Activated naive CD4-positive, alpha-beta T cell treated with anti-CD3 and anti-CD28 coated beads for 36 hours (primary cell): ENCODE results near the gene SNTA1. TPM values are rescaled to one million over a fixed set of nuclear protein-coding genes. Genes with fewer than 3 reads are reported as not detected.
A peak's percentile ranks its signal among the peaks of the same experiment; 100 is the strongest.

ENCODE experiments used
- CTCF ChIA-PET: fragments of 350-600 bp; sonication (Branson Sonifier 250); formaldehyde crosslinking; loops from one replicate; lab custom pipeline; 2021; ENCODE audit warnings: antibody characterized with exemption; lab: Charles Lee
- DNase-seq: peaks from one replicate; pipeline ENCODE4 v3.0.0-alpha.2; 2020
- H3K27ac Mint-ChIP-seq: one replicate; pipeline ENCODE4 v1.8.0; 2021; ENCODE audit warnings: mild to moderate bottlenecking, mixed read lengths
- H3K27me3 Mint-ChIP-seq: one replicate; pipeline ENCODE4 v1.8.0; 2021; ENCODE audit warnings: low read depth, mixed read lengths
- H3K36me3 Mint-ChIP-seq: one replicate; pipeline ENCODE4 v1.8.0; 2021; ENCODE audit warnings: low read depth, mixed read lengths
- H3K4me1 Mint-ChIP-seq: one replicate; pipeline ENCODE4 v1.8.0; 2021; ENCODE audit warnings: low read depth, mixed read lengths
- H3K4me3 Mint-ChIP-seq: one replicate; pipeline ENCODE4 v1.8.0; 2021; ENCODE audit warnings: mild to moderate bottlenecking, moderate library complexity, mixed read lengths
- H3K9me3 Mint-ChIP-seq: one replicate; pipeline ENCODE4 v1.8.0; 2021; ENCODE audit warnings: mixed read lengths
- intact Hi-C: fragments of 100-400 bp; cut with micrococcal nuclease; formaldehyde crosslinking; loops from one replicate; pipeline ENCODE4 v1.15.1; 2023
- total RNA-seq, 2 experiments: library from RNA; stranded (reverse); gene quantifications; one replicate each; pipeline ENCODE4 v1.2.3, GENCODE V29; 2021

SNTA1 gene
- total RNA-seq, 2 experiments from 2014 or later = 2.6 to 2.9 TPM

- Mint-ChIP-seq H3K4me3 (no peak overlapping the region), H3K27me3 (no peaks in the 10 kb centered on the region), H3K9me3 (no peaks in the 10 kb centered on the region), H3K27ac (no peak overlapping the region), H3K36me3 (peaks cover 29% of the 10 kb centered on the region), H3K4me1 (peaks cover 22% of the 10 kb centered on the region)
- CTCF ChIA-PET = no interaction called here
- intact Hi-C loops = no loop called here
- DNase-seq = no peak
Observed at GRCh38 chr20:33373735-33374605, 69.6 kb downstream of the SNTA1 start.

GRCh38 chr20:33372993-33373441 is 70.5 kb downstream of the SNTA1 start:
- H3K36me3 Mint-ChIP-seq = peaks cover 22% of the 10 kb centered on the region
- H3K27me3 Mint-ChIP-seq = no peaks in the 10 kb centered on the region
- intact Hi-C loops = no loop called here
- CTCF ChIA-PET = interaction anchor here (0.7 kb wide), 1 partner anchor 774 kb away, joined by 3 read pairs; no protein-coding TSS in a partner anchor
- no peaks in the 10 kb centered on the region for H3K9me3 Mint-ChIP-seq
- DNase-seq = no peak
- no peak overlapping the region for H3K4me3 Mint-ChIP-seq
- no peak overlapping the region for H3K27ac Mint-ChIP-seq
- peaks cover 13% of the 10 kb centered on the region for H3K4me1 Mint-ChIP-seq

- Mint-ChIP-seq H3K4me1 (peaks cover 8% of the 10 kb centered on the region), H3K27me3 (no peaks in the 10 kb centered on the region), H3K36me3 (peaks cover 29% of the 10 kb centered on the region), H3K9me3 (no peaks in the 10 kb centered on the region), H3K27ac (peak overlapping the region; percentile 57), H3K4me3 (no peak overlapping the region)
- intact Hi-C loops = no loop called here
- CTCF ChIA-PET = interaction anchor here (0.9 kb wide), 1 partner anchor 78 kb away, joined by 3 read pairs; no protein-coding TSS in a partner anchor
- peak; percentile 48 for DNase-seq
Observed at GRCh38 chr20:33370291-33370690, 73.3 kb downstream of the SNTA1 start.

- DNase-seq = no peak
- Mint-ChIP-seq H3K36me3 (peaks cover 33% of the 10 kb centered on the region), H3K9me3 (no peaks in the 10 kb centered on the region), H3K27ac (no peak overlapping the region), H3K27me3 (no peaks in the 10 kb centered on the region), H3K4me3 (no peak overlapping the region), H3K4me1 (no peaks in the 10 kb centered on the region)
- intact Hi-C loops = no loop called here
- CTCF ChIA-PET = no interaction called here
Observed at GRCh38 chr20:33362898-33363297, 80.7 kb downstream of the SNTA1 start.

- intact Hi-C loops = no loop called here
- H3K4me3 Mint-ChIP-seq = no peak overlapping the region
- CTCF ChIA-PET = no interaction called here
- H3K27me3 Mint-ChIP-seq = no peaks in the 10 kb centered on the region
- no peaks in the 10 kb centered on the region for H3K9me3 Mint-ChIP-seq
- DNase-seq = no peak
- peaks cover 25% of the 10 kb centered on the region for H3K36me3 Mint-ChIP-seq
- no peaks in the 10 kb centered on the region for H3K4me1 Mint-ChIP-seq
- H3K27ac Mint-ChIP-seq = no peak overlapping the region
Observed at GRCh38 chr20:33359399-33360261, 83.9 kb downstream of the SNTA1 start.

Other genes starting within 250 kb of the SNTA1 start
- gene BPIFA3, start 226.4 kb downstream of the SNTA1 start, total RNA-seq = not detected
- not detected for gene BPIFA1, start 207.8 kb downstream of the SNTA1 start, total RNA-seq
- gene BPIFB1, start 160.5 kb downstream of the SNTA1 start, total RNA-seq = not detected
- 10 to 100 TPM; 42.4 to 43.0 TPM for gene CDK5RAP1, start 42.2 kb downstream of the SNTA1 start, total RNA-seq
- 10 to 100 TPM; 11.1 to 11.4 TPM for gene CBFA2T2, start 46.3 kb upstream of the SNTA1 start, total RNA-seq
- gene C20orf144, start 218.6 kb upstream of the SNTA1 start, total RNA-seq = under 1 TPM; 0.15 to 0.38 TPM
- gene ACTL10, start 223.2 kb upstream of the SNTA1 start, total RNA-seq = 1 to 10 TPM in 1 of 2 experiments, under 1 TPM in 1; 0.96 to 1.0 TPM
- gene NECAB3, start 230.7 kb upstream of the SNTA1 start, total RNA-seq = 10 to 100 TPM; 12.7 to 14.3 TPM
- gene E2F1, start 242.6 kb upstream of the SNTA1 start, total RNA-seq = 10 to 100 TPM; 69.3 to 70.0 TPM